Keratinocyte (primary cell): ENCODE measurements around the gene STXBP3. TPM values are rescaled to one million over a fixed set of nuclear protein-coding genes. Genes with fewer than 3 reads are reported as not detected.

ENCODE experiments used
- DNase-seq: peaks from one replicate; pipeline ENCODE4 v3.0.0-alpha.2; 2011; ENCODE audit warnings: low read depth, missing footprints, low spot score
- FAIRE-seq: peaks from 2 replicates; lab custom pipeline; 2011; peaks lifted over from hg19 to GRCh38; lab: Jason Lieb, UNC
- H2AFZ ChIP-seq: 2 replicates; pipeline ENCODE4 v1.6.0; 2012; ENCODE audit warnings: low read length, control low read depth, inconsistent platforms; ENCODE audit not compliant: control insufficient read depth
- H3K27ac ChIP-seq: 2 replicates; pipeline ENCODE4 v1.5.1; 2011; ENCODE audit warnings: low read length; ENCODE audit not compliant: control insufficient read depth, insufficient read depth
- H3K27me3 ChIP-seq: 3 replicates; pipeline ENCODE4 v1.6.0; 2011; ENCODE audit warnings: low read length; ENCODE audit not compliant: control insufficient read depth, insufficient read depth; ENCODE audit errors: extremely low read depth
- H3K36me3 ChIP-seq, 2 experiments: 2 replicates in 1 of 2; 3 replicates in 1 of 2; pipeline ENCODE4 v1.5.1; 2011; ENCODE audit warnings: low read length in 2 of 2, mild to moderate bottlenecking in 1 of 2; ENCODE audit not compliant: control insufficient read depth in 2 of 2, insufficient read depth in 2 of 2; ENCODE audit errors: extremely low read depth in 1 of 2
- H3K4me1 ChIP-seq: 3 replicates; pipeline ENCODE4 v1.5.1; 2011; ENCODE audit warnings: low read length; ENCODE audit not compliant: control insufficient read depth, insufficient read depth; ENCODE audit errors: extremely low read depth
- H3K4me2 ChIP-seq: 3 replicates; pipeline ENCODE4 v1.6.0; 2011; ENCODE audit warnings: low read depth, low read length; ENCODE audit not compliant: control insufficient read depth, insufficient read depth; ENCODE audit errors: extremely low read depth
- H3K4me3 ChIP-seq, 3 experiments: fragments of 200-600 bp in 1 of 3; sonication (generic) in 1 of 3; 2 replicates in 2 of 3; 3 replicates in 1 of 3; pipeline ENCODE4 v1.5.1; 2011 to 2016; ENCODE audit warnings: low read length in 3 of 3, mild to moderate bottlenecking in 3 of 3, control low read depth in 2 of 3, inconsistent platforms in 1 of 3, low read depth in 1 of 3, mixed read lengths in 1 of 3, mixed run types in 1 of 3, moderate library complexity in 1 of 3; ENCODE audit not compliant: control insufficient read depth in 2 of 3, insufficient read depth in 2 of 3; ENCODE audit errors: extremely low read depth in 1 of 3
- H3K79me2 ChIP-seq: 2 replicates; pipeline ENCODE4 v1.6.0; 2012; ENCODE audit warnings: low read length; ENCODE audit not compliant: control insufficient read depth, insufficient read depth
- H3K9ac ChIP-seq: 3 replicates; pipeline ENCODE4 v1.6.0; 2011; ENCODE audit warnings: low read length; ENCODE audit not compliant: control insufficient read depth, insufficient read depth; ENCODE audit errors: extremely low read depth
- H3K9me1 ChIP-seq: 3 replicates; pipeline ENCODE4 v1.6.0; 2011; ENCODE audit warnings: low read length; ENCODE audit not compliant: control insufficient read depth, insufficient read depth; ENCODE audit errors: extremely low read depth
- H3K9me3 ChIP-seq: 2 replicates; pipeline ENCODE4 v1.5.1; 2012; ENCODE audit warnings: low read depth, low read length; ENCODE audit not compliant: control insufficient read depth
- H4K20me1 ChIP-seq: 3 replicates; pipeline ENCODE4 v1.6.0; 2011; ENCODE audit warnings: low read length; ENCODE audit not compliant: control insufficient read depth, insufficient read depth; ENCODE audit errors: extremely low read depth
- EZH2 ChIP-seq: IDR thresholded peaks from one replicate; pipeline ENCODE4 v1.6.1; 2012; ENCODE audit warnings: inconsistent platforms, mild to moderate bottlenecking, low read length, moderate library complexity
- dilution Hi-C: fragments of 300-500 bp; cut with MboI; formaldehyde crosslinking; loops from one replicate; pipeline ENCODE4 v1.7.0; 2020; ENCODE audit warnings: low sequenced_read_pairs; ENCODE audit not compliant: extremely low pct_ligation_motif_present
- polyA plus RNA-seq, 5 experiments: library from polyadenylated mRNA; depleted of rRNA in 3 of 5; stranded (reverse) in 3 of 5; stranded (forward) in 1 of 5; unstranded in 1 of 5; fragments of >200 nt; gene quantifications; 1 replicate in 1 of 5; 2 replicates in 3 of 5; 3 replicates in 1 of 5; pipeline versions ENCODE4 v1.2.1 to v1.2.3, GENCODE V29; 2011 to 2012; ENCODE audit warnings: missing spikeins in 2 of 5, low read depth in 1 of 5, low replicate concordance in 1 of 5
- TF ChIP-seq, protein P1 (sequence below), 3 experiments: IDR thresholded peaks in 1 of 3; conservative IDR thresholded peaks in 1 of 3; optimal IDR thresholded peaks in 1 of 3; 2 replicates in 2 of 3; 3 replicates in 1 of 3; pipeline versions ENCODE3 to v1.5.1; 2011; ENCODE audit warnings: low read length in 3 of 3, mild to moderate bottlenecking in 3 of 3, moderate library complexity in 2 of 3, control low read depth in 1 of 3, inconsistent platforms in 1 of 3; ENCODE audit not compliant: insufficient read depth in 2 of 3; ENCODE audit errors: extremely low read depth in 1 of 3

STXBP3 gene
- polyA plus RNA-seq, 1 donor (not counting 4 experiments of a cell fraction or from before 2014, with no cell fraction given) = 36.3 TPM

DNA sequence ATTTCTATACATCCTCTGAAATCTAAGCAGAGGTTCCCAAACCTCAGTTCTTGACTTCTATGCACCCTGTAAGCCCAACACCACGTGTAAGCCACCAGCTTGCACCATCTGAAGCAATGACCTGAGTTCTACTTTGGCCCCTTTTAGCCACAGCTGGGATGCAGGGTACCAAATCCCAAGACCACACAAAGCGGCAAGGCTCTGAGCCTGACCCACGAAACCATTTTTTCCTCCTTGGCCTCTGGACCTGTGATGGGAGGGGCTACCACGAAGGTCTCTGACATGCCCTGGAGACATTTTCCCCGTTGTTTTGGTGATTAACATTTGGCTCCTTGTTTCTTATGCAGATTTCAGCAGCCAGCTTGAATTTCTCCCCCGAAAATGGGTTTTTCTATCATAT lies 38.8 kb downstream of the STXBP3 start:
- TF ChIP-seq EZH2 = no peak
- TF ChIP-seq, protein P1, sequence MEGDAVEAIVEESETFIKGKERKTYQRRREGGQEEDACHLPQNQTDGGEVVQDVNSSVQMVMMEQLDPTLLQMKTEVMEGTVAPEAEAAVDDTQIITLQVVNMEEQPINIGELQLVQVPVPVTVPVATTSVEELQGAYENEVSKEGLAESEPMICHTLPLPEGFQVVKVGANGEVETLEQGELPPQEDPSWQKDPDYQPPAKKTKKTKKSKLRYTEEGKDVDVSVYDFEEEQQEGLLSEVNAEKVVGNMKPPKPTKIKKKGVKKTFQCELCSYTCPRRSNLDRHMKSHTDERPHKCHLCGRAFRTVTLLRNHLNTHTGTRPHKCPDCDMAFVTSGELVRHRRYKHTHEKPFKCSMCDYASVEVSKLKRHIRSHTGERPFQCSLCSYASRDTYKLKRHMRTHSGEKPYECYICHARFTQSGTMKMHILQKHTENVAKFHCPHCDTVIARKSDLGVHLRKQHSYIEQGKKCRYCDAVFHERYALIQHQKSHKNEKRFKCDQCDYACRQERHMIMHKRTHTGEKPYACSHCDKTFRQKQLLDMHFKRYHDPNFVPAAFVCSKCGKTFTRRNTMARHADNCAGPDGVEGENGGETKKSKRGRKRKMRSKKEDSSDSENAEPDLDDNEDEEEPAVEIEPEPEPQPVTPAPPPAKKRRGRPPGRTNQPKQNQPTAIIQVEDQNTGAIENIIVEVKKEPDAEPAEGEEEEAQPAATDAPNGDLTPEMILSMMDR (optimal IDR thresholded peaks at IDR 0.05 in 1 of 3, IDR thresholded peaks at IDR 0.05 in 1 of 3, conservative IDR thresholded peaks at IDR 0.05 in 1 of 3; ENCODE audit: extremely low read depth in 1 of 3, insufficient read depth in 2 of 3, low read length in 3 of 3) = no peak
- Histone ChIP-seq H3K9ac (no peak overlapping the region), H3K27me3 (no peaks in the 10 kb centered on the region), H3K79me2 (no peaks in the 10 kb centered on the region), H4K20me1 (no peaks in the 10 kb centered on the region), H3K36me3 (peaks cover 11 to 14% of the 10 kb centered on the region in 2 experiments), H3K27ac (no peak overlapping the region), H3K4me2 (no peak overlapping the region), H2AFZ (no peak overlapping the region), H3K4me1 (no peaks in the 10 kb centered on the region), H3K9me1 (no peaks in the 10 kb centered on the region), H3K4me3 (no peak overlapping the region), H3K9me3 (peaks cover 11% of the 10 kb centered on the region)
- FAIRE-seq (no peak), DNase-seq (no peak)
- dilution Hi-C loops = loop anchor here (25.0 kb wide), 1 partner anchor 127 kb away; no protein-coding TSS in a partner anchor

GRCh38 chr1:108785880-108786279 lies 39.4 kb downstream of the STXBP3 start:
- Histone ChIP-seq H3K36me3 (peaks cover 11 to 14% of the 10 kb centered on the region in 2 experiments), H3K9ac (no peak overlapping the region), H3K27ac (no peak overlapping the region), H4K20me1 (no peaks in the 10 kb centered on the region), H2AFZ (no peak overlapping the region), H3K9me1 (no peaks in the 10 kb centered on the region), H3K4me2 (no peak overlapping the region), H3K4me3 (no peak overlapping the region), H3K4me1 (no peaks in the 10 kb centered on the region), H3K79me2 (no peaks in the 10 kb centered on the region), H3K9me3 (peaks cover 11% of the 10 kb centered on the region), H3K27me3 (no peaks in the 10 kb centered on the region)
- dilution Hi-C loops = loop anchor here (25.0 kb wide), 1 partner anchor 126 kb away; no protein-coding TSS in a partner anchor
- no peak for DNase-seq
- TF ChIP-seq, protein P1 (optimal IDR thresholded peaks at IDR 0.05 in 1 of 3, IDR thresholded peaks at IDR 0.05 in 1 of 3, conservative IDR thresholded peaks at IDR 0.05 in 1 of 3; ENCODE audit: extremely low read depth in 1 of 3, insufficient read depth in 2 of 3, low read length in 3 of 3) = no peak
- TF ChIP-seq EZH2 = no peak
- FAIRE-seq = no peak
